ENCODE results near the gene TXNDC5. TPM values are rescaled to one million over a fixed set of nuclear protein-coding genes. Genes with fewer than 3 reads are reported as not detected.

The TXNDC5 gene
- total and polyA plus RNA-seq, 4 donors, result 50.2 to 273 (median 160) TPM

DNA sequence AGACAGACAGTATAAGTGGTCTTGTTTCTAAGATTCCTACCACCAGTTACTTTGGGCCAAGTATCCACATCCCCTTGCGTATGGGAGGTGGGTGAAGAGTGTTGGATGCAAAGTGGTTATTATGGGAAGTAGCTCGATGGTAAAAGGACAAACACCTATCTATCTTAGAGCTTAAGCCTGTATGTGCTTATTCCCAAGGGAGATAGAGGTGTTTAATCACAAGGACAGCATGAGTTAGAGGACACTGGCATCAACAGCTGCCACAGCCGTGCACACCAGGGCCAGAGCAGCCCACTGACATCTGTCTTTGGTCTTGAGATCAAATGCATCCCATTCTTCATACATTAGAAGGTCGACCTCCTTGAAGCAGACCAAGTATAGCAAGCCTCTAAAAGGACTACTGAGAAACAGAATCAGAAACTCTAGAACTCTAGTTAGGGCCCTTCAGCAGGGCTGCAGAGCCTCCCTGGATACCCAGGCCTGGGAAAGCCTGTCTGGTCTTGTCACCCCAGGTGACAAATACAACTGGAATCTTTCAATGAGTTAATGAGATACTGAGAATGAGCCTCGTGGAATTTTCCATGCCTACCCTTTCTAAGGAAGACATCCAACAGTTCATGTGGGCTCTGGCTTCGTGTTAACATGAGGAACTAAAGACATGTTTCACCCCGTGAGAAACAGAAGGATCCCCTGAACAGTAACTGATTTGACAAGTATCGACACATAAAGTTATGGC is 28.7 kb downstream of the TXNDC5 start (continued):
- TF ChIP-seq, protein P1, sequence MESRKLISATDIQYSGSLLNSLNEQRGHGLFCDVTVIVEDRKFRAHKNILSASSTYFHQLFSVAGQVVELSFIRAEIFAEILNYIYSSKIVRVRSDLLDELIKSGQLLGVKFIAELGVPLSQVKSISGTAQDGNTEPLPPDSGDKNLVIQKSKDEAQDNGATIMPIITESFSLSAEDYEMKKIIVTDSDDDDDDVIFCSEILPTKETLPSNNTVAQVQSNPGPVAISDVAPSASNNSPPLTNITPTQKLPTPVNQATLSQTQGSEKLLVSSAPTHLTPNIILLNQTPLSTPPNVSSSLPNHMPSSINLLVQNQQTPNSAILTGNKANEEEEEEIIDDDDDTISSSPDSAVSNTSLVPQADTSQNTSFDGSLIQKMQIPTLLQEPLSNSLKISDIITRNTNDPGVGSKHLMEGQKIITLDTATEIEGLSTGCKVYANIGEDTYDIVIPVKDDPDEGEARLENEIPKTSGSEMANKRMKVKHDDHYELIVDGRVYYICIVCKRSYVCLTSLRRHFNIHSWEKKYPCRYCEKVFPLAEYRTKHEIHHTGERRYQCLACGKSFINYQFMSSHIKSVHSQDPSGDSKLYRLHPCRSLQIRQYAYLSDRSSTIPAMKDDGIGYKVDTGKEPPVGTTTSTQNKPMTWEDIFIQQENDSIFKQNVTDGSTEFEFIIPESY (IDR thresholded peaks at IDR 0.05), result no peak
- TF ChIP-seq EGR1 (IDR thresholded peaks at IDR 0.05; ENCODE audit: low read depth in 2 of 2) (no peak), FOXA2 (IDR thresholded peaks at IDR 0.05) (no peak), NR2F2 (IDR thresholded peaks at IDR 0.05) (no peak), FOXA1 (IDR thresholded peaks at IDR 0.05) (no peak), RXRA (IDR thresholded peaks at IDR 0.05) (no peak), GABPA (IDR thresholded peaks at IDR 0.05 in 1 of 2, conservative IDR thresholded peaks at IDR 0.05 in 1 of 2) (no peak), HNF4G (IDR thresholded peaks at IDR 0.05) (no peak)

DNA sequence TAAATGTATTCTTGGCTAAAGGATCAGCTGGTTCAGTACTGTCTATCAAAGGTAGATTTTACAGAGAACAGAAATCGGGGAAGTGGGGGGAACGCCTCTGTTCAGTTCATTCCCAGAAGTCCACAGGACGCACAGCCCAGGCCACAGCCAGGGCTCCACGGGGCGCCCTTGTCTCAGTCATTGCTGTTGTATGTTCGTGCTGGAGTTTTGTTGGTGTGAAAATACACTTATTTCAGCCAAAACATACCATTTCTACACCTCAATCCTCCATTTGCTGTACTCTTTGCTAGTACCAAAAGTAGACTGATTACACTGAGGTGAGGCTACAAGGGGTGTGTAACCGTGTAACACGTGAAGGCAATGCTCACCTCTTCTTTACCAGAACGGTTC is 29.9 kb downstream of the TXNDC5 start:
- Histone ChIP-seq H3K27me3 (ENCODE audit: control insufficient read depth in 4 of 4, insufficient read depth in 4 of 4, low read length in 3 of 4) (no peaks in the 10 kb centered on the region), H3K9me3 (ENCODE audit: control insufficient read depth in 4 of 4, low read length in 3 of 4) (no peaks in the 10 kb centered on the region), H3K9ac (ENCODE audit: low read depth in 1 of 2, low read length in 2 of 2) (no peak overlapping the region), H3K36me3 (ENCODE audit: control insufficient read depth in 4 of 4, insufficient read depth in 3 of 4, low read depth in 1 of 4, low read length in 3 of 4) (peaks cover 14 to 62% (median 56%) of the 10 kb centered on the region in 4 donors), H3K27ac (ENCODE audit: low read depth in 1 of 2, low read length in 2 of 2) (no peak overlapping the region), H3K4me3 (ENCODE audit: low read depth in 1 of 3, low read length in 3 of 3) (no peak overlapping the region), H3K4me1 (ENCODE audit: control insufficient read depth in 4 of 4, insufficient read depth in 4 of 4, low read length in 3 of 4) (no peaks in the 10 kb centered on the region)
- DNase-seq (ENCODE audit: low spot score), result no peak
- TF ChIP-seq, protein P2, sequence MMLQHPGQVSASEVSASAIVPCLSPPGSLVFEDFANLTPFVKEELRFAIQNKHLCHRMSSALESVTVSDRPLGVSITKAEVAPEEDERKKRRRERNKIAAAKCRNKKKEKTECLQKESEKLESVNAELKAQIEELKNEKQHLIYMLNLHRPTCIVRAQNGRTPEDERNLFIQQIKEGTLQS (IDR thresholded peaks at IDR 0.05), result no peak
- TF ChIP-seq YY1 (IDR thresholded peaks at IDR 0.05) (no peak), EGR1 (IDR thresholded peaks at IDR 0.05; ENCODE audit: low read depth in 2 of 2) (no peak), RXRA (IDR thresholded peaks at IDR 0.05) (no peak), NR2F2 (IDR thresholded peaks at IDR 0.05) (no peak)
- TF ChIP-seq, protein P3, sequence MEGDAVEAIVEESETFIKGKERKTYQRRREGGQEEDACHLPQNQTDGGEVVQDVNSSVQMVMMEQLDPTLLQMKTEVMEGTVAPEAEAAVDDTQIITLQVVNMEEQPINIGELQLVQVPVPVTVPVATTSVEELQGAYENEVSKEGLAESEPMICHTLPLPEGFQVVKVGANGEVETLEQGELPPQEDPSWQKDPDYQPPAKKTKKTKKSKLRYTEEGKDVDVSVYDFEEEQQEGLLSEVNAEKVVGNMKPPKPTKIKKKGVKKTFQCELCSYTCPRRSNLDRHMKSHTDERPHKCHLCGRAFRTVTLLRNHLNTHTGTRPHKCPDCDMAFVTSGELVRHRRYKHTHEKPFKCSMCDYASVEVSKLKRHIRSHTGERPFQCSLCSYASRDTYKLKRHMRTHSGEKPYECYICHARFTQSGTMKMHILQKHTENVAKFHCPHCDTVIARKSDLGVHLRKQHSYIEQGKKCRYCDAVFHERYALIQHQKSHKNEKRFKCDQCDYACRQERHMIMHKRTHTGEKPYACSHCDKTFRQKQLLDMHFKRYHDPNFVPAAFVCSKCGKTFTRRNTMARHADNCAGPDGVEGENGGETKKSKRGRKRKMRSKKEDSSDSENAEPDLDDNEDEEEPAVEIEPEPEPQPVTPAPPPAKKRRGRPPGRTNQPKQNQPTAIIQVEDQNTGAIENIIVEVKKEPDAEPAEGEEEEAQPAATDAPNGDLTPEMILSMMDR (IDR thresholded peaks at IDR 0.05; ENCODE audit: low read depth, low read length, missing input control), result no peak
- WGBS, result 96% methylated on average over 9 of the region's 9 CpGs

DNA sequence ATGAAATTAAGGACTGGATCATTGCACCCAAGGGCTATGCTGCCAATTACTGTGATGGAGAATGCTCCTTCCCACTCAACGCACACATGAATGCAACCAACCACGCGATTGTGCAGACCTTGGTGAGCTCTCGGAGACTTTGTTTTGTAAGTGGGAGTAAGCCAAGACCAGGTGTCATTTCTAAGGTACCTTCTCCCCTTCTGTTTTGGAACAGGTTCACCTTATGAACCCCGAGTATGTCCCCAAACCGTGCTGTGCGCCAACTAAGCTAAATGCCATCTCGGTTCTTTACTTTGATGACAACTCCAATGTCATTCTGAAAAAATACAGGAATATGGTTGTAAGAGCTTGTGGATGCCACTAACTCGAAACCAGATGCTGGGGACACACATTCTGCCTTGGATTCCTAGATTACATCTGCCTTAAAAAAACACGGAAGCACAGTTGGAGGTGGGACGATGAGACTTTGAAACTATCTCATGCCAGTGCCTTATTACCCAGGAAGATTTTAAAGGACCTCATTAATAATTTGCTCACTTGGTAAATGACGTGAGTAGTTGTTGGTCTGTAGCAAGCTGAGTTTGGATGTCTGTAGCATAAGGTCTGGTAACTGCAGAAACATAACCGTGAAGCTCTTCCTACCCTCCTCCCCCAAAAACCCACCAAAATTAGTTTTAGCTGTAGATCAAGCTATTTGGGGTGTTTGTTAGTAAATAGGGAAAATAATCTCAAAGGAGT is 30.4 kb downstream of the TXNDC5 start:
- H3K27me3 ChIP-seq (ENCODE audit: control insufficient read depth in 4 of 4, insufficient read depth in 4 of 4, low read length in 3 of 4), result no peaks in the 10 kb centered on the region
- WGBS, result 91% methylated on average over 13 of the region's 13 CpGs
- DNase-seq (ENCODE audit: low spot score), result no peak
- peaks cover 14 to 56% (median 51%) of the 10 kb centered on the region in 4 donors for H3K36me3 ChIP-seq (ENCODE audit: control insufficient read depth in 4 of 4, insufficient read depth in 3 of 4, low read depth in 1 of 4, low read length in 3 of 4)
- no peaks in the 10 kb centered on the region for H3K9me3 ChIP-seq (ENCODE audit: control insufficient read depth in 4 of 4, low read length in 3 of 4)
- no peak overlapping the region for H3K4me3 ChIP-seq (ENCODE audit: low read depth in 1 of 3, low read length in 3 of 3)
- H3K4me1 ChIP-seq (ENCODE audit: control insufficient read depth in 4 of 4, insufficient read depth in 4 of 4, low read length in 3 of 4), result no peaks in the 10 kb centered on the region
- TF ChIP-seq SP1 (IDR thresholded peaks at IDR 0.05) (no peak), FOXA2 (IDR thresholded peaks at IDR 0.05) (no peak)
- no peak overlapping the region for H3K27ac ChIP-seq (ENCODE audit: low read depth in 1 of 2, low read length in 2 of 2)
- no peak overlapping the region for H3K9ac ChIP-seq (ENCODE audit: low read depth in 1 of 2, low read length in 2 of 2)

Measured in liver (tissue), 9 donors.